ENCODE data around the gene DISC1. TPM values are rescaled to one million over a fixed set of nuclear protein-coding genes. Genes with fewer than 3 reads are reported as not detected.

The DISC1 gene
- total and polyA plus RNA-seq, 2 of the 13 experiments (the other 11 are each of a cell fraction or from before 2014, with no cell fraction given): 4.2 to 4.6 TPM

GRCh38 chr1:231949277-231950091, 322.9 kb downstream of the DISC1 start:
- Histone ChIP-seq H3K27ac (ENCODE audit: extremely low read length, insufficient read depth, low read length) (no peak overlapping the region), H3K9ac (ENCODE audit: insufficient read depth, low read depth, low read length) (no peak overlapping the region), H4K20me1 (ENCODE audit: insufficient read depth, low read length) (no peaks in the 10 kb centered on the region), H3K4me2 (ENCODE audit: low read depth, low read length) (no peak overlapping the region), H2AFZ (ENCODE audit: low read length) (no peak overlapping the region), H3K79me2 (ENCODE audit: insufficient read depth, low read length) (no peaks in the 10 kb centered on the region), H3K27me3 (ENCODE audit: control insufficient read depth in 1 of 2, insufficient read depth in 2 of 2, low read length in 2 of 2) (no peaks in the 10 kb centered on the region), H3K4me3 (replicated peaks in 1 of 3; ENCODE audit: insufficient read depth in 1 of 3, low read depth in 2 of 3, low read length in 3 of 3) (no peak overlapping the region), H3K4me1 (ENCODE audit: insufficient read depth, low read length) (no peaks in the 10 kb centered on the region), H3K36me3 (replicated peaks in 1 of 2; ENCODE audit: control insufficient read depth in 1 of 2, insufficient read depth in 2 of 2, low read length in 2 of 2) (no peaks in the 10 kb centered on the region), H3K9me3 (ENCODE audit: low read length) (no peaks in the 10 kb centered on the region)
- intact Hi-C loops (cut with micrococcal nuclease; ENCODE audit: unreplicated experiment): loop anchor here (2.0 kb wide), 1 partner anchor 71 kb away; no protein-coding TSS in a partner anchor
- WGBS (ENCODE audit: low lambda C conversion rate): 83% methylated on average over 8 of the region's 8 CpGs
- DNase-seq (ENCODE audit: low spot score) (no peak), FAIRE-seq (no peak), ATAC-seq (no peak)
- ChIA-PET POLR2A (no interaction called here), CTCF (ENCODE audit: low intra/inter-chr PET ratio, low total read pairs) (no interaction called here)
- no peak for TF ChIP-seq DR1 (CRISPR knock-in tag; IDR thresholded peaks at IDR 0.05)
- TF ChIP-seq ZNF225 (CRISPR knock-in tag; IDR thresholded peaks at IDR 0.05): no peak
- TF ChIP-seq THAP11 (CRISPR knock-in tag; IDR thresholded peaks at IDR 0.05): no peak
- no peak for TF ChIP-seq KDM2A (CRISPR knock-in tag; IDR thresholded peaks at IDR 0.05; ENCODE audit: borderline replicate concordance, low read depth)
- TF ChIP-seq DBP (CRISPR knock-in tag; IDR thresholded peaks at IDR 0.05; ENCODE audit: not compliant biosample characterization): no peak
- TF ChIP-seq SOX5 (CRISPR knock-in tag; IDR thresholded peaks at IDR 0.05; ENCODE audit: borderline replicate concordance): no peak
- TF ChIP-seq HES4 (CRISPR knock-in tag; IDR thresholded peaks at IDR 0.05; ENCODE audit: borderline replicate concordance): no peak
- no peak for TF ChIP-seq SMAD1 (CRISPR knock-in tag; IDR thresholded peaks at IDR 0.05; ENCODE audit: borderline replicate concordance, low read depth)
- no peak for TF ChIP-seq ZNF235 (CRISPR knock-in tag; IDR thresholded peaks at IDR 0.05; ENCODE audit: borderline replicate concordance)
- no peak for TF ChIP-seq ZKSCAN8 (CRISPR knock-in tag; IDR thresholded peaks at IDR 0.05; ENCODE audit: borderline replicate concordance)
- no peak for TF ChIP-seq BRCA1 (CRISPR knock-in tag; IDR thresholded peaks at IDR 0.05)
- TF ChIP-seq PREB (CRISPR knock-in tag; IDR thresholded peaks at IDR 0.05): no peak
- TF ChIP-seq CBX5 (CRISPR knock-in tag; IDR thresholded peaks at IDR 0.05; ENCODE audit: borderline replicate concordance): no peak
- in situ Hi-C loops (cut with HindIII; ENCODE audit: extremely low pct_ligation_motif_present, low pct_unique_long_range_greater_than_20kb): no loop called here
- no TSS peak for BruUV-seq (replicated peaks)
